Endodermal cell (in vitro differentiated cells): ENCODE measurements around the gene C7orf57. TPM values are rescaled to one million over a fixed set of nuclear protein-coding genes. Genes with fewer than 3 reads are reported as not detected.

Source experiments
- DNase-seq: peaks from one replicate; pipeline ENCODE4 v3.0.0-alpha.2; 2017
- H3K27ac ChIP-seq: 2 replicates; pipeline ENCODE4 v1.5.1; 2013; ENCODE audit warnings: mild to moderate bottlenecking, low read depth, low read length, moderate library complexity
- H3K27me3 ChIP-seq: 2 replicates; pipeline ENCODE4 v1.6.1; 2013; ENCODE audit warnings: mild to moderate bottlenecking, low read length, moderate library complexity; ENCODE audit not compliant: insufficient read depth, control insufficient read depth, poor library complexity, severe bottlenecking
- H3K36me3 ChIP-seq: 2 replicates; pipeline ENCODE4 v1.7.0; 2013; ENCODE audit warnings: mild to moderate bottlenecking, low read length, moderate library complexity; ENCODE audit not compliant: control insufficient read depth, insufficient read depth
- H3K4me1 ChIP-seq: one replicate; pipeline ENCODE4 v1.7.0; 2013; ENCODE audit warnings: low read length; ENCODE audit not compliant: control insufficient read depth, insufficient read depth
- H3K4me3 ChIP-seq: 2 replicates; pipeline ENCODE4 v1.5.1; 2013; ENCODE audit warnings: mild to moderate bottlenecking, low read length, moderate library complexity
- H3K9ac ChIP-seq: 2 replicates; pipeline ENCODE4 v1.6.1; 2013; ENCODE audit warnings: mild to moderate bottlenecking, low read length, moderate library complexity; ENCODE audit not compliant: poor library complexity, severe bottlenecking; ENCODE audit errors: extremely low read depth
- H3K9me3 ChIP-seq: 2 replicates; pipeline ENCODE4 v1.6.1; 2013; ENCODE audit warnings: mild to moderate bottlenecking, low read length, moderate library complexity; ENCODE audit not compliant: control insufficient read depth
- H3K27ac Mint-ChIP-seq: 2 replicates; pipeline ENCODE4 v1.8.0; 2020; ENCODE audit warnings: mixed read lengths
- H3K27me3 Mint-ChIP-seq: 2 replicates; pipeline ENCODE4 v1.8.0; 2021; ENCODE audit warnings: mild to moderate bottlenecking, mixed read lengths; ENCODE audit not compliant: insufficient read depth
- H3K36me3 Mint-ChIP-seq: 2 replicates; pipeline ENCODE4 v1.8.0; 2020; ENCODE audit warnings: low read depth, mixed read lengths
- H3K4me1 Mint-ChIP-seq: 2 replicates; pipeline ENCODE4 v1.8.0; 2020; ENCODE audit warnings: mixed read lengths
- H3K4me3 Mint-ChIP-seq: 2 replicates; pipeline ENCODE4 v1.8.0; 2020; ENCODE audit warnings: mild to moderate bottlenecking, moderate library complexity, mixed read lengths
- H3K9me3 Mint-ChIP-seq: 2 replicates; pipeline ENCODE4 v1.8.0; 2020; ENCODE audit warnings: mild to moderate bottlenecking, mixed read lengths
- CTCF ChIP-seq: fragments of 200-600 bp; sonication (generic); conservative IDR thresholded peaks from 2 replicates; pipeline ENCODE4 v1.5.0; 2021; ENCODE audit warnings: antibody characterized with exemption, mild to moderate bottlenecking
- WGBS, 2 experiments: methylation state at CpG; one replicate each; pipeline versions ENCODE4 v1.1.5 to v1.1.7; 2013; ENCODE audit warnings: missing lambda C conversion rate in 2 of 2, mixed read lengths in 1 of 2; ENCODE audit not compliant: insufficient coverage in 1 of 2, insufficient read length in 1 of 2; 5-methylcytosine and 5-hydroxymethylcytosine counted together
- total RNA-seq, 2 donors: library from RNA; stranded (reverse); fragmentation: NEBNext Ultra II Directional in 1 of 2; extraction: Animal tissue kit (Norgen Biotek cat#: 25700) in 1 of 2; gene quantifications; 2 replicates in 1 of 2; 3 replicates in 1 of 2; pipeline ENCODE4 v1.2.1, GENCODE V29; 2021

Gene C7orf57
- total RNA-seq, 2 donors from 2014 or later: 0.57 TPM; not detected in 1

DNA sequence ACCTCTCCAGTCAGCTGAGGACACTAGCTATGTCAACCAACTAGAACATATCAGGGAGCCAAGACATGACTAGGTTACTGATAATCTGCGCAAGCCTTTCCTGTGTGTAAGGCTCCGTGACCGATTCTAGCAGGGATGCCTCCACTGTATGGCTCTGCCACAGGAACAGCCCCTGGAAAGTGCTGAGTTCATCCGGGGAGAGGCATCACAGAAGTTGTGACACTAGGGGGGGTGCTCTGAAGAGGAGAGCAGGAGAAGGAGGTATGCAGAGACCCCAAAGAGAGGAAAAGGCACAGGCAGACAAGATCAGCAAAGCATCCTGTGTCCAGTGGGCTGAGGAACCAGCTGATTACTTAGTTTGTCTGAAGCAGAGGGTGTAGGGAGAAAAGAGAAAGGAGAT is 67.2 kb downstream of the C7orf57 start:
- Histone ChIP-seq H3K27ac (no peak overlapping the region), H3K4me1 (peaks cover 3% of the 10 kb centered on the region), H3K36me3 (peaks cover 94% of the 10 kb centered on the region), H3K27me3 (no peaks in the 10 kb centered on the region), H3K4me3 (no peak overlapping the region), H3K9ac (no peak overlapping the region), H3K9me3 (peaks cover 10% of the 10 kb centered on the region)
- Mint-ChIP-seq H3K27ac (no peak overlapping the region), H3K9me3 (peaks cover 11% of the 10 kb centered on the region), H3K4me3 (no peak overlapping the region), H3K27me3 (no peaks in the 10 kb centered on the region), H3K36me3 (peaks cover 82% of the 10 kb centered on the region), H3K4me1 (no peaks in the 10 kb centered on the region)
- peak; percentile 16 for DNase-seq
- no peak for TF ChIP-seq CTCF
- 97 to 100% methylated on average over 4 of the region's 4 CpGs for WGBS, 2 experiments

DNA sequence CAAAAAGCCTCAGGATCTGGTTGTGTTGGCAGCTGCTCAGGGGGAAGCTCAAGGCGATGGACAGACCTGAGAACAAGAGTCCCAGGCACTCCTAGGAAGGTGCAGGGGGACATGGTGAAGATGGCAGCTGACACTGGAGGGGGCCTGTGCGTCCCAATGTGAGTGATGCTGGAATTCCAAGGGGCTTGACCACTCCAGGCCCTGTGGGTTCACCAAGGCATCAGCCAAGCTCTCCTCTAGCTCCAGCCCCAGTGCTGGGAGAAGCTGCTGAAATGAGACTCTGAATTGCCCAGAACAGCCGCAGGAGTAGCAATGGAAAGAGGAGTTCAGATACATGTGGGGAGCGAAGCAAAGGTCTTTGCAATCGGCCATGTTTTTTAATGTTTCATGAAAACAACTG is 69.7 kb downstream of the C7orf57 start:
- H3K36me3 ChIP-seq: peaks cover 89% of the 10 kb centered on the region
- Mint-ChIP-seq H3K36me3 (peaks cover 76% of the 10 kb centered on the region), H3K4me3 (no peak overlapping the region), H3K9me3 (peaks cover 11% of the 10 kb centered on the region), H3K27ac (no peak overlapping the region), H3K4me1 (no peaks in the 10 kb centered on the region), H3K27me3 (no peaks in the 10 kb centered on the region)
- no peak overlapping the region for H3K27ac ChIP-seq
- H3K4me3 ChIP-seq: no peak overlapping the region
- no peaks in the 10 kb centered on the region for H3K27me3 ChIP-seq
- no peak overlapping the region for H3K9ac ChIP-seq
- no peaks in the 10 kb centered on the region for H3K4me1 ChIP-seq
- WGBS, 2 experiments: 93 to 94% methylated on average over 5 of the region's 5 CpGs
- no peak for TF ChIP-seq CTCF
- no peak for DNase-seq
- peaks cover 10% of the 10 kb centered on the region for H3K9me3 ChIP-seq

DNA sequence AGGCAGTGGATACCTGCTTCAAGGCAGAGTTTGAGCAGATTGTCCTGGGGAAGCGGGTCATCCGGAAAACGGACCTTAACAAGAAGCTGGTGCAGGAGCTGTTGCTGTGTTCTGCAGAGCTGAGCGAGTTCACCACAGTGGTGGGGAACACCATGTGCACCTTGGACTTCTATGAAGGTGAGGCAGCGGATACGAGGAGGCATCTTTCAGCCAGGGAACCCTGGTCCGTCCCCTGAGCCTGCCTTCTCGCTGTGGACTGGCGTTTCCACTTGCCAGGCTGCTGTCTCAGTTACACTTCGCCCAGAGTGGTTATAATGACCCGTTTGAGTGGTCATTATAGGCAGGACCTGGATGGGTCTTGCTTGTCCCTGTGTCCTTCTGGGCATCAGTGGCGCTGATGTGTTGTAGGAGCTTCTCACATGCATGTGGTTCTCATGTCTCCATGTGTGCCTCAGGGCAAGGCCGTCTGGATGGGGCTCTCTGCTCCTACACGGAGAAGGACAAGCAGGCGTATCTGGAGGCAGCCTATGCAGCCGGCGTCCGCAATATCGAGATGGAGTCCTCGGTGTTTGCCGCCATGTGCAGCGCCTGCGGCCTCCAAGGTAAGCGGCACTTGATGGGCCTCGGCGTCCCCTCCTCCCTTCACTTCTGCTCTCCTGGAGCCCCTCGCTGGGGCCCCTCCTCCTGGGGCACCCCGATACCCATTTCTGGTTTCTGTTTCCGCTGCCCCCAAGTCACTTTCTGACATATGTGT is 71.7 kb downstream of the C7orf57 start:
- Histone ChIP-seq H3K4me1 (no peaks in the 10 kb centered on the region), H3K9me3 (peaks cover 8% of the 10 kb centered on the region), H3K4me3 (no peak overlapping the region), H3K36me3 (peaks cover 71% of the 10 kb centered on the region), H3K9ac (no peak overlapping the region), H3K27ac (no peak overlapping the region), H3K27me3 (no peaks in the 10 kb centered on the region)
- no peak overlapping the region for H3K27ac Mint-ChIP-seq
- peaks cover 63% of the 10 kb centered on the region for H3K36me3 Mint-ChIP-seq
- H3K4me3 Mint-ChIP-seq: no peak overlapping the region
- WGBS, 2 experiments: 94% methylated on average over 23 to 29 of the region's 29 CpGs
- DNase-seq: no peak
- no peak for TF ChIP-seq CTCF
- H3K4me1 Mint-ChIP-seq: peaks cover 11% of the 10 kb centered on the region
- H3K27me3 Mint-ChIP-seq: no peaks in the 10 kb centered on the region
- peaks cover 10% of the 10 kb centered on the region for H3K9me3 Mint-ChIP-seq
